GM23248 (cell line): ENCODE data around the gene ARHGEF11.

Source experiments
- EZH2 ChIP-seq: fragments of 200-600 bp; sonication (generic); IDR thresholded peaks from 2 replicates; pipeline ENCODE4 v1.6.1; 2018; ENCODE audit warnings: antibody characterized with exemption, mild to moderate bottlenecking; ENCODE audit not compliant: insufficient read depth, poor library complexity, severe bottlenecking
- EZH2phosphoT487 ChIP-seq: fragments of 200-600 bp; sonication (generic); IDR thresholded peaks from 2 replicates; pipeline ENCODE4 v1.6.1; 2018; ENCODE audit warnings: antibody characterized with exemption, moderate library complexity, mild to moderate bottlenecking, low read depth; ENCODE audit not compliant: insufficient read depth

DNA sequence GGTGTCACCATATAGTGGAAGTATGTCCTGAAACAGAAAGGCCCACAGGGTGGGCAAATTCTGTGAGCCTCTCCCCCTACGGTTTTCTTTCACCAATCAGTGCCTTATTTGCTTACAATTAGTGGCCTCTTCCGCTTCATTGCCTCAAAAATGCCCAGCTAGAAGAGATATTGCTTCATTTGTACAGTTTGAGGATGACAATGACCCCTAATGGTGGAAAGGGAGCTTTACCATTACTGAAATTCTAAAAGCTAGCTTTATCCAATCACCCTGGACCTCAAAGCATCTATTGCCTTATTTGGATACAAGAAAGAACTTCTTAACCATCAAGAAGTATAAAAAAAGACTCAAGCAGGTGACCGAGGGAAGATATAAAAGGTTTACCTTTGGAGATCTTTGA lies 75.5 kb downstream of the ARHGEF11 start:
- TF ChIP-seq EZH2 (no peak), EZH2phosphoT487 (no peak)
